B cell (primary cell): ENCODE measurements around the gene NBDY. TPM values are rescaled to one million over a fixed set of nuclear protein-coding genes. Genes with fewer than 3 reads are reported as not detected.

ENCODE experiments used
- ATAC-seq: fragments of 200-7000 bp; cut with Tn5 transposase; one replicate; pipeline ENCODE4 v1.10.0; 2021; ENCODE audit warnings: low read depth, mild to moderate bottlenecking, moderate number of reproducible peaks, moderate library complexity
- CTCF ChIA-PET: fragments of 350-600 bp; sonication (Branson Sonifier 250); formaldehyde crosslinking; loops from one replicate; lab custom pipeline; 2021; ENCODE audit warnings: antibody characterized with exemption, inconsistent platforms; lab: Charles Lee
- POLR2A ChIA-PET: fragments of 350-600 bp; sonication (Branson Sonifier 250); formaldehyde crosslinking; loops from one replicate; lab custom pipeline; 2021; ENCODE audit warnings: antibody characterized with exemption; lab: Charles Lee
- DNase-seq: peaks from one replicate; pipeline ENCODE4 v3.0.0; 2013
- H2AFZ ChIP-seq: 2 replicates; pipeline ENCODE4 v1.6.1; 2012; ENCODE audit warnings: mild to moderate bottlenecking, low read depth, low read length; ENCODE audit not compliant: insufficient read depth, poor library complexity, severe bottlenecking
- H3K27ac ChIP-seq, 2 donors: 1 replicate in 1 of 2; 2 replicates in 1 of 2; pipeline ENCODE4 v1.5.1; 2012 to 2013; ENCODE audit warnings: low read length in 2 of 2, mild to moderate bottlenecking in 2 of 2, moderate library complexity in 1 of 2
- H3K27me3 ChIP-seq, 4 experiments: fragments of 200-600 bp in 1 of 4; sonication (generic) in 1 of 4; replicated peaks in 1 of 4; 1 replicate in 2 of 4; 2 replicates in 2 of 4; pipeline versions ENCODE4 v1.6.1 to v1.7.0; 2013 to 2016; ENCODE audit warnings: low read length in 3 of 4, mild to moderate bottlenecking in 2 of 4, mixed read lengths in 1 of 4, moderate library complexity in 1 of 4; ENCODE audit not compliant: insufficient read depth in 4 of 4, control insufficient read depth in 3 of 4; ENCODE audit errors: control extremely low read depth in 1 of 4
- H3K36me3 ChIP-seq, 2 experiments: replicated peaks in 1 of 2; 1 replicate in 1 of 2; 2 replicates in 1 of 2; pipeline versions ENCODE4 v1.6.1 to v1.7.1; 2013; ENCODE audit warnings: low read length in 1 of 2; ENCODE audit not compliant: insufficient read depth in 2 of 2, control insufficient read depth in 1 of 2; ENCODE audit errors: control extremely low read depth in 1 of 2, extremely low read depth in 1 of 2
- H3K4me1 ChIP-seq, 2 donors: fragments of 200-600 bp in 1 of 2; sonication (generic) in 1 of 2; 1 replicate in 1 of 2; 2 replicates in 1 of 2; pipeline versions ENCODE4 v1.5.1 to v1.6.1; 2013 to 2017; ENCODE audit warnings: low read length in 2 of 2; ENCODE audit not compliant: control insufficient read depth in 2 of 2, insufficient read depth in 2 of 2
- H3K4me2 ChIP-seq: replicated peaks from 2 replicates; pipeline ENCODE3; 2012; ENCODE audit warnings: mild to moderate bottlenecking, low read depth, low read length; ENCODE audit not compliant: poor library complexity, severe bottlenecking
- H3K4me3 ChIP-seq, 5 experiments: fragments of 200-600 bp in 1 of 5; sonication (generic) in 1 of 5; 1 replicate in 3 of 5; 2 replicates in 2 of 5; pipeline versions ENCODE4 v1.5.1 to v1.7.0; 2011 to 2016; ENCODE audit warnings: low read length in 4 of 5, mild to moderate bottlenecking in 4 of 5, low read depth in 2 of 5, control low read depth in 1 of 5, moderate library complexity in 1 of 5; ENCODE audit not compliant: insufficient read depth in 1 of 5; ENCODE audit errors: control extremely low read depth in 1 of 5, extremely low read depth in 1 of 5
- H3K79me2 ChIP-seq: fragments of 200-600 bp; sonication (generic); one replicate; pipeline ENCODE4 v1.6.0; 2016; ENCODE audit warnings: low read length; ENCODE audit not compliant: control insufficient read depth, insufficient read depth
- H3K9ac ChIP-seq: fragments of 200-600 bp; sonication (generic); 2 replicates; pipeline ENCODE4 v1.6.1; 2017; ENCODE audit warnings: mild to moderate bottlenecking, low read length, moderate library complexity
- H3K9me3 ChIP-seq, 3 donors: one replicate each; pipeline versions ENCODE4 v1.6.1 to v1.7.1; 2013; ENCODE audit warnings: low read length in 2 of 3; ENCODE audit not compliant: control insufficient read depth in 2 of 3, insufficient read depth in 1 of 3; ENCODE audit errors: control extremely low read depth in 1 of 3
- H4K20me1 ChIP-seq: 2 replicates; pipeline ENCODE4 v1.6.0; 2012; ENCODE audit warnings: mild to moderate bottlenecking, low read length; ENCODE audit not compliant: insufficient read depth, control insufficient read depth, poor library complexity, severe bottlenecking
- H3K27ac Mint-ChIP-seq: one replicate; pipeline ENCODE4 v1.8.0; 2021; ENCODE audit warnings: mixed read lengths
- H3K27me3 Mint-ChIP-seq: one replicate; pipeline ENCODE4 v1.8.0; 2021; ENCODE audit warnings: mixed read lengths
- H3K4me1 Mint-ChIP-seq: one replicate; pipeline ENCODE4 v1.8.0; 2021; ENCODE audit warnings: mixed read lengths
- H3K4me3 Mint-ChIP-seq: one replicate; pipeline ENCODE4 v1.8.0; 2021; ENCODE audit warnings: mixed read lengths
- H3K9me3 Mint-ChIP-seq: one replicate; pipeline ENCODE4 v1.8.0; 2022; ENCODE audit warnings: mixed read lengths; ENCODE audit not compliant: insufficient read depth
- CTCF ChIP-seq: fragments of 200-600 bp; IDR thresholded peaks from one replicate; pipeline ENCODE4 v1.8.0; 2022; ENCODE audit warnings: antibody characterized with exemption, mild to moderate bottlenecking
- EZH2 ChIP-seq: IDR thresholded peaks from 2 replicates; pipeline ENCODE4 v1.6.1; 2012; ENCODE audit warnings: borderline replicate concordance, low read depth, mild to moderate bottlenecking, moderate library complexity, low read length; ENCODE audit not compliant: insufficient read depth, poor library complexity, severe bottlenecking
- WGBS: methylation state at CpG from one replicate; pipeline ENCODE4 v1.1.5; 2013; ENCODE audit warnings: missing lambda C conversion rate; ENCODE audit not compliant: insufficient coverage; 5-methylcytosine and 5-hydroxymethylcytosine counted together
- intact Hi-C: fragments of 100-400 bp; cut with micrococcal nuclease; formaldehyde crosslinking; loops from one replicate; pipeline ENCODE4 v1.10.0; 2022
- polyA plus RNA-seq: library from polyadenylated mRNA; depleted of rRNA; stranded (reverse); fragments of >200 nt; gene quantifications from 2 replicates; pipeline ENCODE4 v1.2.3, GENCODE V29; 2012
- total RNA-seq, 2 donors: library from RNA; stranded (reverse); fragments of 120-200 nt in 1 of 2; gene quantifications; 1 replicate in 1 of 2; 2 replicates in 1 of 2; pipeline versions ENCODE4 v1.2.3 to v1.2.4, GENCODE V29; 2013 to 2022

Gene NBDY
- total and polyA plus RNA-seq, 2 donors (not counting 1 experiment from before 2014, with no cell fraction given) = 26.7 to 36.5 TPM

GRCh38 chrX:56800307-56800706, 71.3 kb downstream of the NBDY start:
- CTCF ChIA-PET = no interaction called here
- H3K4me1 Mint-ChIP-seq = peaks cover 31% of the 10 kb centered on the region

GRCh38 chrX:56800801-56801200, 71.8 kb downstream of the NBDY start:
- H3K27ac Mint-ChIP-seq = peak overlapping the region; percentile 91
- peak; percentile 89 for ATAC-seq
- Histone ChIP-seq H3K4me1 (peaks cover 16 to 22% of the 10 kb centered on the region in 2 donors), H2AFZ (peak overlapping the region; percentile 39), H3K4me3 (no peak overlapping the region), H3K79me2 (no peaks in the 10 kb centered on the region), H3K27me3 (no peaks in the 10 kb centered on the region), H4K20me1 (no peaks in the 10 kb centered on the region), H3K9me3 (no peaks in the 10 kb centered on the region), H3K27ac (peak overlapping the region; percentile 62 to 63), H3K4me2 (peak overlapping the region; percentile 41), H3K36me3 (no peaks in the 10 kb centered on the region), H3K9ac (no peak overlapping the region)
- POLR2A ChIA-PET = no interaction called here
- intact Hi-C loops = no loop called here
- CTCF ChIA-PET = interaction anchor here (0.6 kb wide), 1 partner anchor 1363 kb away, joined by 4 read pairs; no protein-coding TSS in a partner anchor
- peaks cover 31% of the 10 kb centered on the region for H3K4me1 Mint-ChIP-seq
- TF ChIP-seq CTCF (no peak), EZH2 (no peak)
- DNase-seq = peak; percentile 62
- H3K4me3 Mint-ChIP-seq = peak overlapping the region; percentile 37
- WGBS = 39% methylated on average over 5 of the region's 7 CpGs
- H3K27me3 Mint-ChIP-seq = no peaks in the 10 kb centered on the region
- H3K9me3 Mint-ChIP-seq = no peaks in the 10 kb centered on the region

More at GRCh38 chrX:56800307-56800706, 71.3 kb downstream of the NBDY start:
- no peaks in the 10 kb centered on the region for H3K36me3 ChIP-seq
- H3K9me3 Mint-ChIP-seq = no peaks in the 10 kb centered on the region
- H3K4me1 ChIP-seq = peaks cover 16 to 22% of the 10 kb centered on the region in 2 donors
- DNase-seq (no peak), ATAC-seq (no peak)
- H3K4me3 ChIP-seq = no peak overlapping the region
- TF ChIP-seq EZH2 (no peak), CTCF (no peak)
- H3K4me2 ChIP-seq = peak overlapping the region; percentile 41
- no CpG with 5 or more reads among the region's 3 CpGs for WGBS
- no peaks in the 10 kb centered on the region for H4K20me1 ChIP-seq
- H3K79me2 ChIP-seq = no peaks in the 10 kb centered on the region
- H2AFZ ChIP-seq = peak overlapping the region; percentile 39
- no peak overlapping the region for H3K4me3 Mint-ChIP-seq
- no peaks in the 10 kb centered on the region for H3K27me3 ChIP-seq
- no peaks in the 10 kb centered on the region for H3K9me3 ChIP-seq
- intact Hi-C loops = no loop called here
- no peaks in the 10 kb centered on the region for H3K27me3 Mint-ChIP-seq
- no peak overlapping the region for H3K9ac ChIP-seq
- POLR2A ChIA-PET = no interaction called here
- H3K27ac Mint-ChIP-seq = peak overlapping the region; percentile 91
- H3K27ac ChIP-seq = peak overlapping the region; percentile 62 to 63
